Ishikawa (cell line): Measurements from ENCODE around the gene IDH3A.
A peak's percentile ranks its signal among the peaks of the same experiment; 100 is the strongest.

Experiments used
- EGR1 ChIP-seq: IDR thresholded peaks from 2 replicates; pipeline ENCODE4 v1.6.1; 2012
- RAD21 ChIP-seq: IDR thresholded peaks from 2 replicates; pipeline ENCODE4 v1.6.1; 2012; ENCODE audit warnings: low read depth
- YY1 ChIP-seq: IDR thresholded peaks from 2 replicates; pipeline ENCODE4 v1.6.1; 2012; ENCODE audit warnings: low read depth

DNA sequence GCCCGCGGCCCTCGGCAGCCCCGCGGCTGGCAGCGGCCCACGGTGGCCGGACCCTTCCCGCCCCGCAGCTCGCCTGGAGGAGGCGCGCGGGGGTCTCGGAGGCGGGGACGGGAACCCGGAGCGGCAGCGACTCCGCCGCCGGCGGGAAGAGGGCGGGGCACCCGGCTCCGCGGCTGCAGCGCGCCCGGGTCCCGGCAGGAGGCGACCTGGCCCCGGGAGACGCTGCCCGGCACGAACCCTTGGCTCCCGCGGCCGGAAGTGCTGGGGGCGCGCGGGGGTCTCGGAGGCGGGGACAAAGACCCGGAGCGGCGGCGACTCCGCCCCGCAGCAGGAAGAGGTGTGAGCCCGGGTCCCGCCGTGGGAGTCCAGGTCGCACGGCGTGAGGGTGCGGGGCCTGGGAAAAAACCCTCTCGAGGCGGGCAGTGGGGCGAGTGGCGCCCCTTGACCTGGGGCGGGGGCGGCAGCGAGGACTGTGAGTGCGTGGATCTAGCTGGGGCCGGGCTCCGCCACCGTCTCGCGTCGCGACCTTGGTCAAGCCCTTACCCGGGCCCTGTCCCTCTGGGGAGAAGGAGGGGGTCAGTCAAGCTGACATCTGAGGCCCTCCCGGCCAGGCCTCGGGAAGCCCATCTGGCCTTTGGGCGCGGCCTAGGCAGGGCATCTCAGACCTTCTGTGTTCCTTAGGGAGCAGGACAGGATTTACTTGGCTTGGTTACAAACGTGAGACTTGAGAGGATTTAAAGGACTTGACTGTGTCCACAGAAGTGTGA, 17.7 kb upstream of the IDH3A start, which contains the start of gene CIB2:
- TF ChIP-seq EGR1 (no peak), RAD21 (peak; percentile 63; the same call in 1 of the 2 replicates), YY1 (no peak)
